Astrocyte (in vitro differentiated cells and primary cell): ENCODE measurements around the gene RTL1.

ENCODE experiments used
- CTCF ChIP-seq: IDR thresholded peaks from 2 replicates; pipeline ENCODE4 v1.5.1; 2011; ENCODE audit warnings: low read depth, mild to moderate bottlenecking, inconsistent platforms, low read length, moderate library complexity; ENCODE audit not compliant: insufficient read depth
- EZH2 ChIP-seq: IDR thresholded peaks from 2 replicates; pipeline ENCODE4 v1.6.1; 2012; ENCODE audit warnings: mild to moderate bottlenecking, low read length, inconsistent platforms; ENCODE audit not compliant: insufficient read depth

GRCh38 chr14:100864206-100864605, 39.3 kb downstream of the RTL1 start:
- TF ChIP-seq CTCF (no peak), EZH2 (no peak)
